ENCODE data around the gene ASTL.

DNA sequence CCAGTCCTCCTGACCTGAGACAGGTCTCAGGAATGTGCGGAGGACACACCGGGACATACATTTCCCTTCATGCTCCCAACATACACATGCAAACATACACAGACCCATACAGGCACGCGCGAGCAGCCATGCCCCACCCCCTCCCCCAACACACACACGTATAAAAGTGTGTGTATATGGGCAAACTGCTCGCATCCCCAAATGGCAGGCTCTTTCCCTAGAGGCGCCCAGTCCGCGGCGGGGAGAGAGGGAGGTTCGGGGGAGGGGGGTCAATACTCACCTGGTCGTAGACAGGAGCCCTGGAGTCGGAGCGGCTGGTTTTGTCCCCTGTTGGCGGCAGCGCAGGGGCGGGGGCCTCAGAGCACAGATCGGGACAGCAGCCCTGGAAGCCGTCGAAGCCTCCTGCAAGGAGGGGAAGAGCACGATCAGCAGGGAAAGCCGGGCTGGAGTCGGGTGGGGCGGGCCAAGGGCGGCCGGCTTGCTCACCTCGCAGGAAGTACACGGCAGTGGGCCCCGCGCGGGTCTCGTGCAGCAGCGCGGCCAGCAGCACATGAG lies 6.3 kb upstream of the ASTL start:
- TF ChIP-seq ZNF501 (tag by site-specific recombination; IDR thresholded peaks at IDR 0.05) (no peak), BCL11A (tag by site-specific recombination; IDR thresholded peaks at IDR 0.05; ENCODE audit: low read depth) (no peak), KLF10 (tag by site-specific recombination; IDR thresholded peaks at IDR 0.05) (no peak)

All from HEK293 (cell line).